NCI-H1105 treated with DMSO at 0.1 percent for 48 hours (cell line): ENCODE results near the gene SLCO3A1.
A peak's percentile ranks its signal among the peaks of the same experiment; 100 is the strongest.

Experiments used
- DNase-seq: peaks from one replicate; lab custom pipeline; 2025; lab: John Stamatoyannopoulos, UW

The SLCO3A1 gene

DNA sequence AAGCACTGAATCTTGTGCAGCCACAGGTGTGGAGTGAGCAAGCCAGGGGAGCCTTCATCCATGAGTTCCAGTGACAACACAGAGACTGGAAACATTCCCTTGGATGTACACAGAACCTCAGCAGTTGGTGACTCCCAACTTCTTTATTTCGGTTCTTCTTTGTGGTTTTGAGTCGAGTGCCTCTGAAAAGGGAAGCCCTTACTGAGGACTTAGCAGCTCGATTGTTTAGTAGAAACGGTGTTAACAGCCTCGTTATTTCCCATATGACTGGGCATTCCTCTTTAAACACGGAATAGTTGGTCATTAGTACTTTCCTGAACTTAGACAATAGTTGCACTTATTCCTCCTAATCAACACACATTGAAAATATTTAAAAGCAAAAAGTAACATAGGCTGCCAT lies 7.7 kb downstream of the SLCO3A1 start:
- no peak for DNase-seq

DNA sequence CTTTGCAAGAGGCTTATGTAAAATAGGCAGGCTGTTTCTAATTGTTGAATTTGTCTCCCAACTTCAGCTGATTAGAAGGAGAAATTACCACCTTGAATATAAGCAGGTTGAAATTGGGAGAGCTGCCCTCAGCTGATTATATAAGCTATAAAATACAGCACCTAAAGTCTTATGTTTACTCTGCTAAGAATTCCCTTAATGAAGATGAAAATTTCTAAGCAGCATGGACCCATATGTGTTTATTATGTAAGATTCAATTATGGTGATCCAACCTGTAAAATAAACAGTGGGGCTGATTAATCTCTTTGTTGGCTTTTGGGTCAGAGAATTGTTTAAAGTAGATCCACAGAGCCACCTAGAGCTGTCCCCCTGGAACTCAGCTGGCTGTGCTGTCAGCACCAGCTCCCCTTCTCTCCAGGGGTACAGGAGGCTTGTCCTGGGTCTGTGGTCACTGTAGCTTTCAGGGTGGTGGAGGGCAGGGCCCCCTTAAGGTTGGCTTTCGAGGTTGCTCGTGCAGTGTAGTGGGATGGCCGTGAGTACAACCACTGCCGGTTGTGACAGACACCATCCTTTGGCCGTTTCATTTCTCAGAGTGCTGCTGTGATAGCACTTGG lies 9.5 kb downstream of the SLCO3A1 start:
- no peak for DNase-seq

DNA sequence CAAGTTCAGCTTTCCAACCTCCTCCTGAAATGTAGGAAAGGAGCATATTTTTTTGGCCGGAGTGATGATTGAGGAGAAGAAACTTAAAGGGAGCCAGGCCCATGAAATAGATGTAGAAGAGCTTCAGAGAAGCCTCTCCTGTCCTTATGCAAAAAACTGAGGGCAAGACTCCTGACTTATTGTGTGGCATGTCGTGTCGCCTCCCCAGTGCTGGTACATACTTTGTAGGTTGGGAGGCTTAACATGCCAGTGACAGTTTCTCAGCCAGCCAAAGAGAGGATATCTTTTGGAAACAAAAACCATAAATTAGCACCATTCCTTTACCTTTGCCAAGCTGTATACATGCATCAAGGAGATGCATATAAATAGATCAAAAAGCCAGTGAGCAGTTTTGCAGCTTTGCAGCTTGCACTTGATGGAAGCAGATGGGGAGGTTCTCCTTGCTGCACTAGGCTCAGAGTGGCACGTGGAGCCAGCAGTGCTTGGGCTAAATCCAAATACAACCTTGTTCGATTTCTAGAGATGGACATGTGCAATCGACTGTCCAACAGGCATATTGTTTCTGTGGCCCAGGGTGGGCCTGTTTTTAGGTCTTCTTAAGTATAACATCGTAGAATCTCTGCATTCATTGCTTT lies 10.2 kb downstream of the SLCO3A1 start:
- DNase-seq = no peak

DNA sequence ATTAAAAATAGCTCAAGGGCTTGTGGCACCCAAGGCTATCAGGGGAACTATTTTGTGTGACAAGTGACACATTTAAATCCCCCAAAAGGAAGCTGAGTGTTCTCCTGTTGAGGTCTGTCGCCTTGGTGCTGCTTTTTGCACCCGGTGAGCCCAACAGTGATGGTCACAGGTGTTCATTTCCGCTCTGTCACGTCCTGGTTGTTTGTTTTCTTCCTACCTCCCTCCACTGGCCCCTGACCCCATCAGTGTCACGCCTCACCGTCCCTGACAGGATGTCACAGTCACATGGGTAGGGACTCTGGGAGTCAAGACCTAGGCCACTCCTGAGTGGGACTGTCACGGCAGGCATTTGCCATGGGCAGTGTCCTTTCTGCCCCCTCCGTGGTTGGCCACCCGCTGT lies 11.2 kb downstream of the SLCO3A1 start:
- DNase-seq = no peak

DNA sequence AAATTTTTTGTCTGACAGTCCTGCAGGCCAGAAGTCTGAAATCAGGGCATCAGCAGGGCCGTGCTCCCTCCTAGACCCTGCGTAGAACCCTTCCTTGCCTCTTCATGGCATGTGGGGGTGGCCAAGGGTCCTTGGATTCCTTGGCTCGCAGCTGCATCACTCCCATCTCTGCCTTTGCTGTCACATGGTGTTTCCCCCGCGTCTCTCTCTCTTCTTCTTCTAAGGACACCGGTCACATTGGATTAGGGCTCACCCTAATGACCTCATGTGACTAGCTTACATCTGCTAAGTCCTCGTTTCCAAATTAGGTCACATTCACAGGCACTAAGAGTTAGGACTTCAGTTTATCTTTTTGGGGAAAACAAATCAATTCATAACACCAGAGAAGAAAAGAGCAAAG lies 12.0 kb downstream of the SLCO3A1 start:
- DNase-seq = no peak

DNA sequence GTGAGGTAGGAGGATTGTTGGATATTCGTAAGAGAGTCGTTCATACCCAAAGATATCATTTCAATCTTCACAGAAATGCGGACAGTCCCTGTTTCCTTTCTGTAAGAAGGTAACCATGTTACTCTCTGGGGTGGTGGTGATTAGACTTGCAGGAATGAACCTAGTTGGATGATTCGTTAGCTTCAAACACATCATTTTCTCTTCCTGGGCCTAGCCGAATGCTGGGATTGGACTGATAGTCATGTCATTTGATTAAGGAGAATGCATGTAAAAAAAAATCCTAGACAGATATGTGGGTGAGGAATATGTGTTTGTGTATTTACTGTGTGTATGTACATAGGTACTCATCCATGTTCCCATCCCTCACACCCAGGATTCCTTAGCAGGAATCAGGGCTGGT lies 12.4 kb downstream of the SLCO3A1 start:
- DNase-seq = no peak

DNA sequence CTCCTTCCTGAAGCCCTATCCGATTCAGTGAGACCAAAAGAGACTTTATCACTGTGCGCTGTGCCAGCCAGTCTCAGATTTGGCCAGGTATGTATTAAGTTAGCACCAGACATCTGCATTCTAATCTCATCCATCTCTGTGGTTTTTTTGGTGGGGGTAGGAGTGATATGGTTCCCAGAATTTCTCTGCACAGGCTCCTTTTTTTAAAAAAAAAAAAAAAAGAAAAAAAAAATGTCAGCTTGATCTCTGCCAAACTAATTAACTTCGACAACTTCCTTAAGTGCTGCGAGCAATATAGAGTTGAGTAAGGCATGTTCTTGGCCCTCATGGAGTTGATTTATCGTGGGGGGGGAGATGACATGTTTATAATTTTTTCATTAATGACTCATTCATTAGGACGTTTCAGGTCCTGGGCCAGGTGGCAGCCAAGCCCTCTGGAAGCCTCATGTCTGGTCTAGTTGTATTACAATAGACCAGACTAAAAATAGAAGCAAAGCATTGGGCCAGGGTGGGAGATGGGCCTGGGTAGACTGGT lies 12.9 kb downstream of the SLCO3A1 start:
- DNase-seq = peak; percentile 88

DNA sequence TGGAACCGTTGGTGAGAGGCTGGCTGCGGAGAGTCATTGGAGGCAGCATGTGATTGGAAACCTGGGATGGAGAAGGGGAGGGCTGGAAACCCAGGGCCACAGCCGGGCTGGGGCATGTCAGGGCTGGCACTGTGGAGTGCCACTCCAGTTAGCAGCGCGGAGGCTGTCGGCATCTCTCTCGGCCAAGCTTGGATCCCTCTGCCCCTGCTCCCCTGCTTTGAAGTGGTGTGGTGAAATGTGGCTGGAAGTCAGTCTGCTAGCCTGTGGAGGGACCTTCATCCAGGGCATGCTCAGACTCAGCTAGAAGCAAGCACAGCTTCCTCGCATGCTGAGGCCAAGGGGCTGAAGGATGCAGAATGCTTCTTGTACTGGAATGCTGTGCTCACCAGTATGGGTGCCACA lies 13.5 kb downstream of the SLCO3A1 start:
- peak; percentile 88 for DNase-seq

DNA sequence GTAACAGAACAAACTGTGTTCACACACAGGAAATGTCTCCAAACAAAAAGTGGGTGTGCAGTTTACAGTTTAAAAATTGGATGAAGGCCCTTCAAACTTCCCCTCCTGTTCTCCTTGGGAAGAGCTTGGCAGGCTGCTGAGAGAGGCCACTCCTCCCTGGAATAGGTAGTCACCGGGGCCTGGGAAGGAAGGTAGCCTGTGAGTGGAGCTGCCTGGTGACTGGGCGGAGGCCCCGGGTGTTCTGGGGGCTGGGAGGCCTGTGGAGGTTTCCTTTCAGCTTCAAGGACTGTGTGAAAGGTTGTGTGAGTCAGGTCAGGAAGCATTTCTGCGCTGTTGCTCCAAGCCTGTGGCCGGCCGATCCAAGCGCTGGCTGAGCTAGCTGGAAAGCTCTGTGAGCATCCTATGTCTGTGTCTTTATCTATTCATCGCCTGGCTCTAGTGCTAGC lies 14.1 kb downstream of the SLCO3A1 start:
- DNase-seq = no peak

DNA sequence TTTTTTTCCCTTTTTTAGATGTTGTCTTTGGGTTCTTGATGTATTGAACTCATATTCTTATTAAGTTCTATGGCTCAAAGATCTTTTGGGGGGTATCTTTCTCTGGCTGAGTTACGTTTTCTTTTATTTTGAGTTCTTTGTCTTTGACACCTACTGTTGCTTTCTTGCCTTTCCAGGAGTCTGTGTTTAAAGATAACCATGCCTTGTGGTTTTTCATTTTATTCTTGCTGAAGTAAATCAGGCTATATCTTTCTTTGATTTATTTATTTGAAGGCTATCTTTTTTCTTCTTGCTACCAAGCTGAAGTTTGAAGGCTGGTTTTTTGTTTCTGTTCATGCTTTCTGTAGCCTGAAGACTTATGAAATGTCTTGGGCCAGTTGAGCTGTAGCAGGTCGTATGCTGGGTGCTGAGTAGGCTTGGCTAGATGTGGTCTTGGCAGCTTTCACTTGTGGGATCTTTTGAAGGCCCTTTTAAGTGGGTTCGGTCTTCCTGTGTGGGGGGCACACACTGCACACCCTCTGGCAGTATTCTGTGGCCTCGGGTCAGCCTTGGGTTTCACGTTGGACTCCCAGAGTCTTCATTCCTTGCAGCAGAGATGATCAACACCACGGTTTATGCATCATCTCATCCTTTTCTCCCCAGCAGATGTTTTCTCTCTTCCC lies 17.5 kb downstream of the SLCO3A1 start:
- no peak for DNase-seq

DNA sequence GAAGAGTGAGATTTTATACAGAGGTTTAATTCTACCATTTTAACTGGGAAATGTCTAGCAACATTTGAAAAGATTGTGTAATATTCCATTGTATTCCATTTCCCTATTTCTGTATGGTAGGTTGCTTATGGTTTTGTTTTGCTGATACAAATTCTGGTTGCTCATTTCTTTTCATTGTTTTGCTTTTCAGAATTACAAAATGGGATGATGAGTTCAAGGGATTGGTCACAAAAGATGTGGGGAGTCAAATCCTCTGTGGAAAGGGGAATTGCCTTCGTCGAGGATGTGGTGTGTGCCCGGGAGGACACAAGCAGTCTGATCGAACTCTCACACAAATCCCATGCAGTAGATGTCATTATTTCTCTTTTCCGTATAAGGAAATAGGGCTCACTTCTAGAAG lies 18.3 kb downstream of the SLCO3A1 start:
- DNase-seq = no peak

DNA sequence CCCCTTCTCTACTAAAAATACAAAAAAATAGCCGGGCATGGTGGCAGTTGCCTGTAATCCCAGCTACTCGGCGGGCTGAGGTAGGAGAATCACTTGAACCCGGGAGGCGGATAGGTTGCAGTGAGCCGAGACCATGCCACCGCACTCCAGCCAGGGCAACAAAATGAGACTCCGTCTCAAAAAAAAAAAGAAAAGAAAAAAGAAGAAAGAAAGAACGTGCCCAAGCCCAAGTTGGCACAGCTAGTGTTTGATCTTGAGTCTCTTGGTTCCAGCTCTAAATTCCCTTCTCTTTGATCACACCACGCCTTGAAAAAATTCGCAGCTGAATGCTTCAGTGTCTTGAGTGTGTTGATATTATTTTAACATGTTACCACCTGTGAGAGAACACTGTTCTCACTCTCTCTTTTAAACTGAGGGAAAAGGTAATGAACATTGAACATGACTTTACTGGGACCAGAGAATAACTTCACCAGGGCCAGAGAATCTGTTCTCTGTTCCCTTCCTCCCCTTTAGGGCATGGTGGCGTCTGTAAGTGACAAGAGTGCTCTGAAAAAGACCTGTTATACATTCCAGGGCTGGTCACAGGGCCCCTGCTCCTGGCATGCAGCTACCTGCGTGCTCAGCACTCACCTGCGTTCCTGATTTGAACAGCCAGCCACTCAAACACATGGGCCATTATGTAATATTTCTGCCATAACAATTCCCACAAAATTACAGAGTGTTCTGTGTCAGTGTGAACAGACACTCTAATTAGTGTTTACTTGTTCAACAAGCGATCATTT lies 19.0 kb downstream of the SLCO3A1 start:
- peak; percentile 63 for DNase-seq

DNA sequence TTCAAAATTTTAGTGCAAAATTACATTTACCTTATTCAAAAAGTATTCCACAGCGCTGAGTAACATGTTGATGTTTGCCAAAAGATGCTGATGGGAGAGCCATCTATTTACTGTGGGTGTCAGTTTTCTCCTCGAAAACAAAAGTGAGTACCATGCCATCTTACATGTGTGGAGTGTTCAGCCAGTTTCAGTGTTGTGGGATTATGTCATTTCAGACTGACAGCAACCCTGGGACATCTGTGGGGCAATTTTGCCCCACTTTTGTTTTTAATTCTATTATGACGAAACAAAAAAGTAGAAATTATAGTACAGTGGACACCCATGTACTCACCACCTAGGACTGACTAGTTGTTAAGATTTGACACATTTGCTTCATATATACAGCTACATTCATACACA lies 19.6 kb downstream of the SLCO3A1 start:
- no peak for DNase-seq

DNA sequence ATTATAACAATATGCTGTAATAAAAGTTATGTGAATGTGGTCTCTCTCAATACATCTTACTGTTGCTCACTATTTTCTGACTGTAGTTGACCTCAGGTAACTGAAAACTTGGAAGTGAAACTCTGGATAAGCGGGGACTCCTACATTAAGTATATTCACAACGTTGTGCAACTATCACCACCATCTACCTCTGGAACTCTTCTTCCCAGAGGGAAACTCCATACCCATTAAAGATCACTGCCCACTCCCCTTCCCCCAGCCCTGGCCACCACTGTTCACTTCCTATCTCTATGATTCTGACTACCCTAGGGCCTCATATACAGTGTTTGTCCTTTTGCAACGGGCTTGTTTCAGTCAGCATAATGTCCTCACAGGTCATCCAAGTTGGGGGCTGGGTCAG lies 20.7 kb downstream of the SLCO3A1 start:
- DNase-seq = no peak

DNA sequence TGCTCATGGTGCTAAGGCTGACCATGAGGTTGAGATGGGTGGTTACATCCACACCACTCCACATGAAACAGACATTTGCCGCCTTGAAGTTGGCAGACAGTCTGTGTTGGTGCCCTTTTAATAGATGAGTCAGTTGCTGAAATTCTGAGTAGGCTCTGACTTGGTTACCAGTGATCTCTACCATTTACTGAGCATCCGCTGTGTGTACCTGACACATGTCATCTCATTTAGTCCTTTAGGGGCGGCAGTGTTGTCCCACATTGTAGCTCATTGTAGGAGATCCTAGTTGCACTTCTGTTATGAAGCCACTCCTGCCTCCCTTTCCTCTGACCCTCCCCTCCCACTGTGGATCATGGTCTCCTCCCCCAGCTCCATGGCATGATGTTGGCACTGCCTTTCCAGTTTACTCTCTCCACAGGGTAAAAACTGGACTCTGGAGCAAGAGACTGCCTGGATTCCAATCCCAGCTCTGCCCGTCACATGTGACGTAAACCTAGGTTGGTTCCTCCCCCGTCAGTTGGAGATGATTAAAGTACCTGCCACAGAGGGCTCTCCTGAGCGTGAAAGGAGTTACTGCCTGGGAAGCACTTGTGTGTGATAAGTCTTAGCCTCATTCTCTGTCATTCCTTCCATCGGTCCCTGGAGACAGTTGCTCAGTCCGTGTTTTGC lies 21.6 kb downstream of the SLCO3A1 start:
- DNase-seq = no peak

DNA sequence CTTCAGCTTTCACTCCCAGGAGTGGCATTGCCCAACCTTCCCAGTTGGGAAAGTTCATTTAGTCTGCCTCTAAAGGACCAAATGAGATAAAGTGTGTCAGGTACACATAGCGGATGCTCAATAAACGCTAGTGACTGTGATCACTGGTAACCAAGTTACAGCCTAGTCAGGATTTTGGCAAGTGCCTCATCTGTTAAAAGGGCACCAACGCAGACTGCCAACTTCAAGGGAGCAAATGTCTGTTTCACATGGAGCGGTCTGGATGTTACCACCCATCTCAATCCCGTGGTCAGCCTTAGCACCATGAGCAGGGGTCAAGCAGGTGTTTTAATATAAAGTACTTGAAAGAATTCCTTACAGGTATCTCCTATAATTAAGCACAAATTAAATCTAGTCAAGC lies 22.7 kb downstream of the SLCO3A1 start:
- DNase-seq = no peak

DNA sequence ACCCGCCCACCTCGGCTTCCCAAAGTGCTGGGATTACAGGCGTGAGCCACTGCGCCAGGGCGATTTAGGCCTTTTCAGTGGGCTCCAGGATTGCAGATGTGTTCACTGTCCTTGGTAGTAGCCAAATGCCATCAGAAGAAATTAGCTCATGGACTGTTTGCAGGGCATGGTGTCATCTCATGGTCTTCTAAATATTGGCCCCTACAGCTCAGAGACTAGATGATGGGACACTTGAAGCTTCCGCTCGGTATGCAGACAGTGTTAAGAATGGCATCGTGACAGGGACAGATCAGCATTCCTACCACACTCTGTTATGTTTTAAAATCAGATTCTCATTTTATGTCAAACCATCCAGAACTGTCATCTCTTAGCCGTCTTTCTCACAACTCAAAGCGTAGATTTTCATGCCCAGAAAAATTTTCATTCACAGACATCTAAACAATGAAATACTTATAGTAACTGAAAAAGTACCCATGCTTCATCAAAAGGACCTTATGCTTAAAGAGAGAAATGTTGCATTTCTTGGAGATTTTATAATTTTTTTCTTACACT lies 24.9 kb downstream of the SLCO3A1 start:
- no peak for DNase-seq

DNA sequence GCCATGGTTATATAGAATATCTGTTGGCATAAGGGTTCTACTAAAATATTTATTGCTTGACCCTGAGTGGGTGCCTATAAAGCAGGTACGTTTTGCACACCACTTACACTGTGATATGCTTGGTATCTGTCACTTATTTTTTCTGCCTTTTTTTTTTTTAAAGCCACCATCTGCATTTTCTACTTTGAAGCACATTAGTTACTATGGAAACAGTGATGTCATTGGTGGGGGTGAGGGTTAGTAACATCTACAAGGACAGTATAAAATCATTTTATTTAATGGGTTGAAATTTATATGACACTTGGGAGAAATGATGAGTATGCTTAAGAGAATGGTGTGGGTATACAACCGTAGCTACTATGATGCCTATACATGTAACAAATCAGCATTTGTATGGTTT lies 25.6 kb downstream of the SLCO3A1 start:
- no peak for DNase-seq

DNA sequence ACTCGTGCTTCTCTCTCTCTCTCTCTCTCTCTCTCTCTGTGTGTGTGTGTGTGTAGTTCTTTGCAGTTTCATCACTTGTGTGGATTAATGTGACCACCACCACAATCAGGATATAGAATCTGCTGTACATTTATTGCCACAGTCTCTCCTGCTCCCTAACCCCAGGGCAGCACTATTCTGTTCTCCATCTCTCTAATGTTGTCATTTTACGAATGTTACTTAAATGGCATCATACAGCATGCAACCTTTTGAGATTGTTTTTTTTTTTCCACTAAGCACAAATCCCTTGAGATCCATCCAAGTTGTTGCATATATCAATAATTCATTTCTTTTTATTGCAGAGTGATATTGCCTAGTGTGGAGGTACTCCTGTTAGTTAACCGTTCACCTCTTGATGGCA lies 26.9 kb downstream of the SLCO3A1 start:
- DNase-seq = no peak

DNA sequence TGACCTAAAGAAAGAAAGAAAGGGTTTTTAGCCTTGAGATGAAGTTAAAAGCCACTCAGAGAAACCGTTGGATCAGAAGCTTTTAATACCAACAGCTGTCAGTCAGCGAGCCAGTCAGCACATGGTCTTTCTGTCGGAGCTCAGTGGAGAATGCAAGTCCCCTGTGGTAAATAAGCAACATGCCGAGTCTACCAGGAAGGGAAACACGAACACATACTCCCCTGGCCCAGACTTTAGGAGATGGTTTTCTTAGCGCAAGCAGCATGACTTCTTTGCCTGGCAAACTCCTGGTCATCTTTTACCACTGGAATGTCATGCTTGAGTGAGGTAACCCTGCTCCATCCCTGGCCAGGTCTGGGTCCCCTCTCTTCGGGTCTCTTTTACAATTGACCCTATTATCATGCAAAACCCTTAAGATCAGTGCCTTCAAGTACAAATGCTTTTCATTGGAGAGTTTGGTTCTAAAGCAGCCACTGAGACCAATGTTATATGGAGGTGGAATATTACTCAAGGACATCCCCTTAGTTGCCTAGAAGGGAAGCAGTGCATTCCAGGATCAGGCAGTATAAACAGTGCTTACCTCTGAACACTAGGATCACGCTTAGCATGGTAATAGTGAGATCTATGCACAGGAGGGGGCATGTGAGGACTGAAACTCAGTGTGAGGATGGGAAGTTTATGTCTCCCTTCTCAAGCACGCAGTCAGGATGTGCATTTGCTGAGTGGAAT lies 28.2 kb downstream of the SLCO3A1 start:
- no peak for DNase-seq
